Daoy (cell line): ENCODE data around the gene SIRPG. TPM values are rescaled to one million over a fixed set of nuclear protein-coding genes. Genes with fewer than 3 reads are reported as not detected.
"Not testable (repeated sequence)": the region's sequence is repeated elsewhere in the genome, so short reads cannot be mapped to it uniquely, and the experiment has no call there.

Experiments used
- DNase-seq: peaks from one replicate; pipeline ENCODE4 v3.0.0-alpha.2; 2015; ENCODE audit warnings: low read depth
- total RNA-seq: library from RNA; depleted of rRNA; stranded (reverse); fragments of >200 nt; shearing (Covaris generic); gene quantifications from 2 replicates; pipeline ENCODE4 v1.2.3, GENCODE V29; 2014

SIRPG gene
- total RNA-seq, 1 experiment from 2014 or later: not detected

GRCh38 chr20:1671891-1672669 is 14.5 kb upstream of the SIRPG start:
- no peak for DNase-seq

DNA sequence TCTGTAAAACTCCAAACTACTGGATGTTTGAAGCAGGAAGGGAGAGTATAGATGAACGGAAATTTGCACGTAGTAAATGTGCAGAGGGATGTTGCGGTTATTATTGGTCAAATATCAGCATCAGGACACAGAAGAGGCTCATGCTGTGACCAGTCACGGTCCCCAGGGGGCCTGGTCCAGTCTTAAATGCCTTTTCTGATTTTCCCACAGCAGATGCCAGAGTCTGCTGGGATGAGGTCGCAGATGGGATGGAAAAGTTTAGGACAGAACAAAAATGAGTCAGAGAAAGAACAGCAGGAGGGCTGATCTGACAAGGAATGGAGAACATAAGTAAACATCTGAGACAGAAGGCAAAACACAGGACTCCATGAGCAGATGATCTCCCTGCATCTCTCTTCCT is 11.7 kb upstream of the SIRPG start:
- DNase-seq: no peak

- DNase-seq: no peak
Measured at GRCh38 chr20:1667502-1668085, 10.0 kb upstream of the SIRPG start.

DNA sequence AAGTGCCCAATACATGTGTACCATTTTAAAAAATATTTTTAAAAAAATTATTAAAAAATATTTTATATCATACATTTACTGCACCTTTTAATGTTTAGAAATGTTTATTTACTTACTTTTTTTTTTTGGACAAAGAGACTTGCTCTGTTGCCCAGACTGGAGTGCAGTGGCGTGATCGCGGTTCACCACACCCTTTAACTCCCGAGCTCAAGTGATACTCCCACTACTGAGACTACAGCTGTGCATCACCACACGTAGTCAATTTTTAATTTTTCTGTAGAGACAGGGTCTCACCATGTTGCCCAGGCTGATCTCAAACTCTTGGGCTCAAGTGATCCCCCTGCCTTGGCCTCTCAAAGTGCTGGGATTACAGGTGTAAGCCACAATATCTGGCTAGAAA is 9.2 kb upstream of the SIRPG start:
- DNase-seq: no peak

DNA sequence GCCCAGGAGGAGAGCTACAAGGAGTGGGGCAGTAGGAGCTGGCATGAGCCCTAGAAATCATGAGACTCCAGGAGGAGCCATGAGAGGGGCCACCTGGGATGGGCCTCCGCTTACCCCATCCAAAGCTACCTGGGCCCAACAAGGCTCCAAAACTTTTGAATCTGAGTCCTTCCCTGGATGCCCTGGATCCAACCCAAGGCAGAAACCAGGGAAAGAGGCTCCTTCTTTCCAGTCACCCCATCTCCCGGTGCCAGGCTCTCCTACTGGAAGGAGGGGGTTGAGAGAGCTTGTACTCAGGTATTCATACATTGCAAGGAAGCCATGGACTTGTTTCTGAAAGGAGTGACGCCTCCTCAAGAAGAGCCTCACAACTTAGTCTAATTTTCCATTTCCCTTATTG is 7.8 kb upstream of the SIRPG start:
- DNase-seq: no peak

GRCh38 chr20:1664911-1665310 is 7.3 kb upstream of the SIRPG start:
- no peak for DNase-seq

- no peak for DNase-seq
Measured at GRCh38 chr20:1663917-1664316, 6.3 kb upstream of the SIRPG start.

DNA sequence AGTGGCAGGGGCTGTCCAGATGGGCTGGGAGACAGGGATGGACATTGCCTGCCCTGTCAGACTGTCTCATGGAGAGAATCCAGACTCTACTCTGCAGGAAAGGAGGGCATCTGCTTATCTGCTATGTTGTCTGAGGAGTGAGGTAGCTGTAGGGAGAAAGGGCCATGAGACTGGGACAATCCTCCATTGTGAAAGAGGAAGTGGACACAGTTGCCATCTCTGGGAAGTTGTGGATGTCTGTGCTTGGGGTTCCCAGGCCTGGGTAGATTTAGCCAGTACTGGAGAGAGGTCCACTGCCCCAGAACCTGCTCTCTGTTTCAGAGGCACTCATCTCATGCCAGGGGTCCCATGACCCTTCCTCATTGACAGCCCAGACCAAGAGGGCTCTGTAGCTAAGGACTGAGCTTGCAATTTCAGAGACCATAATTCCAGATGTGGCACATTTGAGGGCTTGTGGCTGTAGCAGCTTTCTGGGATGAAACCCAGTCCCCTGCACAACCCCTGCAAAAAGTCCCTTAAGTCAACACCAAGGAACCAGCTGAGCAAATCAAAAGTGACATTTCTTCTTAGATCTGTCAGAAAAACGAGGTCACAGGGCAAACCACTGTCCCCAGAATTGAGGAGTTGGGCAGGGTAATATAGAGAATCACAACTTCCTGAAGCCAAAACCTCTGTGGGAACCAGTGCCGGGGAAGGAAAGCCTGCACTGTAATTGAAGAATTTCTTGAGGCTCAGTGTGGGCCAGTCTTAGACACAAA is 4.1 kb upstream of the SIRPG start:
- no peak for DNase-seq

- no peak for DNase-seq
Measured at GRCh38 chr20:1660246-1660645, 2.7 kb upstream of the SIRPG start.

GRCh38 chr20:1656844-1657243 is 735 bp downstream of the SIRPG start:
- no peak for DNase-seq

DNA sequence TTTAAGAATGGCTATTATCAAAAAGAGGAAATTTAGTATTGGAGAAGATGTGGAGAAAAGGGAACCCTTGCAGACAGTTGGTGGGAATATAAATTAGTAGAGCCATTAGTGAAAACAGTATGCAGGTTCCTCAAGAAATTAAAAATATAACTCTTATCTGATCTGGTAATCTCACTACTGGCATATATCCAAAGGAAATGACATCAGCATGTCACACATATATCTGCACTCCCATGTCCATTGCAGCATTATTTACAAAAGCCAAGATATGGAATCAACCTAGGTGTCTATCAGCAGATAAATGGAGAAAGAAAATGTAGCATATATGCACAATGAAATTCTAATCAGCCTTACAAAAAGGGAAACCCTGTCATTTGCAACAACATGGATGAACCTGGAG is 2.6 kb downstream of the SIRPG start:
- no peak for DNase-seq

DNA sequence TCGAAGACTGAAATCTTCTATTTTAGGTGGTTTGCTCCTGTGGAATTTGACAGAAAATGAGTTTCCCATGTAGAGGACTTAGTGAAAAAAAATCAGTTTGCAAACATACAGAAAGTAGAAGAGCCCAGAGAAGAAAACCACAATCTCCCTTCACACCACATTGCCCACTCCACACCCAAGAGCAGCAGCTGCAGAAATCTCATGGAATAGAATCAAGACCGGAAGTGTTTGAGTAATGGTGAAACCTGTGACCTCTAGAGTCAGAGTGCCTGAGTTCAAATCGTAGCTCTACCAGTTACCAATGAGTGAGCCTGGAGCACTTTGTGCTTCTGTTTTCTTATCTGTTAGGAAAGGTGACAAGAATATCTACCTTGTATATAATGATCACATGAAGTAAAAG is 4.6 kb downstream of the SIRPG start:
- no peak for DNase-seq

- DNase-seq: no peak
Measured at GRCh38 chr20:1652104-1652503, 5.5 kb downstream of the SIRPG start.

GRCh38 chr20:1651268-1652058 is 6.1 kb downstream of the SIRPG start:
- no peak for DNase-seq

GRCh38 chr20:1648101-1648500 is 9.5 kb downstream of the SIRPG start:
- no peak for DNase-seq

- no peak for DNase-seq
Measured at GRCh38 chr20:1646975-1647431, 10.6 kb downstream of the SIRPG start.

GRCh38 chr20:1644101-1644962 is 13.2 kb downstream of the SIRPG start:
- DNase-seq: no peak

DNA sequence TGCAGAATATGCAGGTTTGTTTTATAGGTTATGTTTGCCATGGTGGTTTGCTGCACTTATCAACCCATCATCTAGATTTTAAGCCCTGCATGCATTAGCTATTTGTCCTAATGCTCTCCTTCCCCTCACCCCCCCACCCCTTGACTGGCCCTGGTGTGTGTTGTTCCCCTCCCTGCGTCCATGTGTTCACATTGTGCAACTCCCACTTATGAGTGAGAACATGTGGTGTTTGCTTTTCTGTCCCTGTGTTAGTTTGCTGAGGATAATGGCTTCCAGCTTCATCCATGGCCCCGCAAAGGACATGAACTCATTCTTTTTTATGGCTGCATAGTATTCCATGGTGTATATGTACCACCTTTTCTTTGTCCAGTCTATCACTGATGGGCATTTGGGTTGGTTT is 18.9 kb downstream of the SIRPG start:
- DNase-seq: not testable (repeated sequence)

DNA sequence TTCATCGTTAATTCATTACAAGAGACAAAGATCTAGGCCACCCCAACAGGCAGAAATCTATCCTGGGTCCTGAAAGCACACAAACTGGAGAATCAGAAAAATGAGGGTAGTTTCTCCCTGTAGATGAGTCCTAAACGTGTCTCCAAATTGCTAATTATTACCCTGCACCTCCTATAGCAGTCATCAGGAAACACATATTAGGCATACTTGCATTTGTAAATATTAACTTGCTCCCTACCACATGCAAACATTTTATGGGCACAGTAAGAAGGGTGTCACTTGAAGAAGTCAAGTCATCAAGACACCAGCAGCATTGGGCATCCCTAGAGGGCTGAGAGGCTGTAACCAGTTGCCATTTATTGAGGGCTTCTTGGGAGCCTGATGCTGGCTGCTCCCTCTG is 19.8 kb downstream of the SIRPG start:
- DNase-seq: no peak

DNA sequence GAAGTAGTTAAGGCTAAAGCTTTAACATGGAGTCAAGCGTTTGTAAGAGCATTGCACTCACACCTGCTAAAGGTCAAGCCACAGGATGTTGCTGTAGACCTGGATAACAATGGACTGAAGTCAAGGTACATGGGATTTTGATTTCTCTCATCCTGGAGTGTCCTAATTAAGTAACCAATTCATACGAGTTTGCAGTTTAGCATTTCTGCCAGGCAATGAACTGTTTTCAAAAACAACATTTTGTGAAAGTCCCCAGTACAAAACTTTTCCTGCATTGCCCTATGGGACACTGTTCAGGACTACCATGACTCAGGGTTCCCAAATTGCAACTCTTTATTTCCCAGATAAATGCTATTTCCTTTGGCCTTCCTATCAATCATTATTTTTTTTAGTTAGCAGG is 20.4 kb downstream of the SIRPG start:
- DNase-seq: no peak

DNA sequence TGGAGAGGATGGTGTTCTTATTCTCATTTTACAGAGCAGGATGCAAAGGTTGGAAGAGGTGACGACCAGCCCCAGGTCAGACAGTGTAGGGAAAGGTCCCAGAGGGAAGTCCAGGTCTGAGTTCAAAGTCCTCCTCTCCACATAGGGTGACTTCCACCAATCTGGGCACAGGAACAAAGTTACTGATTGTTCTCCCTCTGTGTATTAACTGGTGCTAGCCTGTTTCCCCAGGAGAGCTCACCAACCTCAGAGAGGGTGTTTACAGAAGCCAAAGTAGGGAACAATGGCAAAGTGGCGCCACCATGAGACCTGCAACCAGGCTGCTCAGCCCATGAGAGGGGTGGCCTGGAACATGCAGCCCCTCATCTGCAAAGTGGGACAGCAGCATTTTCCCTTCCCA is 21.0 kb downstream of the SIRPG start:
- no peak for DNase-seq
